ENCODE measurements around the gene AK9. TPM values are rescaled to one million over a fixed set of nuclear protein-coding genes. Genes with fewer than 3 reads are reported as not detected.
"Not testable (repeated sequence)": the region's sequence is repeated elsewhere in the genome, so short reads cannot be mapped to it uniquely, and the experiment has no call there.

Gene AK9
- total RNA-seq, 1 experiment from 2014 or later = 2.3 TPM

DNA sequence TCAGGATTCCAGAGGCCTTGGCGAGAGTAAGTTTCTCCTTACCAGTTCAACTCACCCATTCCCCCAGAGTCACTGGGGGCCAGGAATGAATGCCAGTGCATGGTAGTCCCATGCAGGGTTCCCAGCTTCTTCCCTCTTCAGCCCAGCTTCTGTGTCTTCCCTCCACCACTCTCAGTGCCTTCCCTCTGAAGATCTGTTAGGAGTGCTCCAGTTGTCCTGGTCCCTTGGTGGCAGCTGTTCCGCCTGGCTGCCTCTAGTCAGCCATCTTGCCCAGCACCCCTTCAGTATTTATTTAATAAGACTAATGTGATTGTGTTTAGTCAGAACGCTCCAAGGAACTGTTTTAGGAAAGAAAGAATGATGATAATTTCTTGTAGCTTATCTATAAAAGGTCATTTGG lies 23.2 kb upstream of the AK9 start:
- in situ Hi-C loops (cut with HindIII; ENCODE audit: low pct_unique_long_range_greater_than_20kb, low sequenced_read_pairs) (loop anchor here (25.0 kb wide), 1 partner anchor 348 kb away; no protein-coding TSS in a partner anchor), intact Hi-C loops (cut with micrococcal nuclease; ENCODE audit: unreplicated experiment) (no loop called here)
- DNase-seq (ENCODE audit: low read depth, low spot score) (no peak), ATAC-seq (no peak)
- H3K4me3 ChIP-seq (ENCODE audit: low read depth in 2 of 2, low read length in 2 of 2) = no peak overlapping the region
- POLR2A ChIA-PET = no interaction called here
- CTCF ChIA-PET = interaction anchor here (0.7 kb wide), 1 partner anchor 9 kb away, joined by 3 read pairs; no protein-coding TSS in a partner anchor
- no peaks in the 10 kb centered on the region for H3K36me3 ChIP-seq (ENCODE audit: control insufficient read depth, insufficient read depth, low read length)
- H3K4me1 ChIP-seq (ENCODE audit: control insufficient read depth, insufficient read depth, low read length) = no peaks in the 10 kb centered on the region
- H3K27ac ChIP-seq (ENCODE audit: low read length) = no peak overlapping the region
- BruUV-seq (replicated peaks) = no TSS peak
- H3K27me3 ChIP-seq (ENCODE audit: control insufficient read depth, insufficient read depth, low read length) = no peaks in the 10 kb centered on the region
- TF ChIP-seq TCF7L2 (IDR thresholded peaks at IDR 0.05; ENCODE audit: low read depth, low read length) (no peak), POLR2AphosphoS5 (IDR thresholded peaks at IDR 0.05; ENCODE audit: low read depth, low read length) (no peak), SIN3A (IDR thresholded peaks at IDR 0.05; ENCODE audit: borderline replicate concordance, insufficient read depth, low read depth, low read length) (no peak)
- TF ChIP-seq, protein P1, sequence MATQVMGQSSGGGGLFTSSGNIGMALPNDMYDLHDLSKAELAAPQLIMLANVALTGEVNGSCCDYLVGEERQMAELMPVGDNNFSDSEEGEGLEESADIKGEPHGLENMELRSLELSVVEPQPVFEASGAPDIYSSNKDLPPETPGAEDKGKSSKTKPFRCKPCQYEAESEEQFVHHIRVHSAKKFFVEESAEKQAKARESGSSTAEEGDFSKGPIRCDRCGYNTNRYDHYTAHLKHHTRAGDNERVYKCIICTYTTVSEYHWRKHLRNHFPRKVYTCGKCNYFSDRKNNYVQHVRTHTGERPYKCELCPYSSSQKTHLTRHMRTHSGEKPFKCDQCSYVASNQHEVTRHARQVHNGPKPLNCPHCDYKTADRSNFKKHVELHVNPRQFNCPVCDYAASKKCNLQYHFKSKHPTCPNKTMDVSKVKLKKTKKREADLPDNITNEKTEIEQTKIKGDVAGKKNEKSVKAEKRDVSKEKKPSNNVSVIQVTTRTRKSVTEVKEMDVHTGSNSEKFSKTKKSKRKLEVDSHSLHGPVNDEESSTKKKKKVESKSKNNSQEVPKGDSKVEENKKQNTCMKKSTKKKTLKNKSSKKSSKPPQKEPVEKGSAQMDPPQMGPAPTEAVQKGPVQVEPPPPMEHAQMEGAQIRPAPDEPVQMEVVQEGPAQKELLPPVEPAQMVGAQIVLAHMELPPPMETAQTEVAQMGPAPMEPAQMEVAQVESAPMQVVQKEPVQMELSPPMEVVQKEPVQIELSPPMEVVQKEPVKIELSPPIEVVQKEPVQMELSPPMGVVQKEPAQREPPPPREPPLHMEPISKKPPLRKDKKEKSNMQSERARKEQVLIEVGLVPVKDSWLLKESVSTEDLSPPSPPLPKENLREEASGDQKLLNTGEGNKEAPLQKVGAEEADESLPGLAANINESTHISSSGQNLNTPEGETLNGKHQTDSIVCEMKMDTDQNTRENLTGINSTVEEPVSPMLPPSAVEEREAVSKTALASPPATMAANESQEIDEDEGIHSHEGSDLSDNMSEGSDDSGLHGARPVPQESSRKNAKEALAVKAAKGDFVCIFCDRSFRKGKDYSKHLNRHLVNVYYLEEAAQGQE (IDR thresholded peaks at IDR 0.05; ENCODE audit: insufficient read depth in 1 of 2, low read depth in 2 of 2, low read length in 1 of 2) = no peak
- TF ChIP-seq, protein P2, sequence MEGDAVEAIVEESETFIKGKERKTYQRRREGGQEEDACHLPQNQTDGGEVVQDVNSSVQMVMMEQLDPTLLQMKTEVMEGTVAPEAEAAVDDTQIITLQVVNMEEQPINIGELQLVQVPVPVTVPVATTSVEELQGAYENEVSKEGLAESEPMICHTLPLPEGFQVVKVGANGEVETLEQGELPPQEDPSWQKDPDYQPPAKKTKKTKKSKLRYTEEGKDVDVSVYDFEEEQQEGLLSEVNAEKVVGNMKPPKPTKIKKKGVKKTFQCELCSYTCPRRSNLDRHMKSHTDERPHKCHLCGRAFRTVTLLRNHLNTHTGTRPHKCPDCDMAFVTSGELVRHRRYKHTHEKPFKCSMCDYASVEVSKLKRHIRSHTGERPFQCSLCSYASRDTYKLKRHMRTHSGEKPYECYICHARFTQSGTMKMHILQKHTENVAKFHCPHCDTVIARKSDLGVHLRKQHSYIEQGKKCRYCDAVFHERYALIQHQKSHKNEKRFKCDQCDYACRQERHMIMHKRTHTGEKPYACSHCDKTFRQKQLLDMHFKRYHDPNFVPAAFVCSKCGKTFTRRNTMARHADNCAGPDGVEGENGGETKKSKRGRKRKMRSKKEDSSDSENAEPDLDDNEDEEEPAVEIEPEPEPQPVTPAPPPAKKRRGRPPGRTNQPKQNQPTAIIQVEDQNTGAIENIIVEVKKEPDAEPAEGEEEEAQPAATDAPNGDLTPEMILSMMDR (IDR thresholded peaks at IDR 0.05) = no peak
- no peaks in the 10 kb centered on the region for H3K9me3 ChIP-seq (ENCODE audit: control insufficient read depth, insufficient read depth, low read depth, low read length)

DNA sequence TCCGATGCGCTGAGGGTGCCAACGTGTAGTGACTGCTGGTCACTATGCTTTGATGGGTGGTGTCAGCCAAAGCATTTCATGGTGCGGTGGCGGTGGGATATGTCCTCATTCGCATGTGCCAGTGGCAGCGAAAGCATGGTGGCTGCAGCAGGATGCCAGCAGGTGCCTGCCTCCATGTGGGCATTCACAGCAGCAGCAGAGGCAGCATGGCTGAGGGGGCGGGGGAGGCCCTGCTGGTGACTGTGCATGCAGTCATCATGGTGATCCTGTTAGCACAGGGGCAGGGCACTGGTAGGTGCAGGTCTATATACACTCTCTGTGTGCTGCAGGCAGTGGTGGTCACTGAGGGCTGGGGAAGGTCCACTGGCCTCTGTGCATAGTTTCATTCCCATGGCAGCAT lies 22.1 kb upstream of the AK9 start:
- ATAC-seq (no peak), DNase-seq (ENCODE audit: low read depth, low spot score) (no peak)
- no peaks in the 10 kb centered on the region for H3K9me3 ChIP-seq (ENCODE audit: control insufficient read depth, insufficient read depth, low read depth, low read length)
- no peaks in the 10 kb centered on the region for H3K36me3 ChIP-seq (ENCODE audit: control insufficient read depth, insufficient read depth, low read length)
- POLR2A ChIA-PET = no interaction called here
- intact Hi-C loops (cut with micrococcal nuclease; ENCODE audit: unreplicated experiment) = no loop called here
- BruUV-seq (replicated peaks) = no TSS peak
- H3K4me3 ChIP-seq (ENCODE audit: low read depth in 2 of 2, low read length in 2 of 2) = no peak overlapping the region
- CTCF ChIA-PET = interaction anchor here (0.7 kb wide), 1 partner anchor 326 kb away, joined by 4 read pairs; no protein-coding TSS in a partner anchor
- H3K27ac ChIP-seq (ENCODE audit: low read length) = no peak overlapping the region
- no peaks in the 10 kb centered on the region for H3K27me3 ChIP-seq (ENCODE audit: control insufficient read depth, insufficient read depth, low read length)
- in situ Hi-C loops (cut with HindIII; ENCODE audit: low pct_unique_long_range_greater_than_20kb, low sequenced_read_pairs) = loop anchor here (25.0 kb wide), 1 partner anchor 349 kb away; no protein-coding TSS in a partner anchor
- TF ChIP-seq TCF7L2 (IDR thresholded peaks at IDR 0.05; ENCODE audit: low read depth, low read length) (no peak), POLR2AphosphoS5 (IDR thresholded peaks at IDR 0.05; ENCODE audit: low read depth, low read length) (no peak), SIN3A (IDR thresholded peaks at IDR 0.05; ENCODE audit: borderline replicate concordance, insufficient read depth, low read depth, low read length) (no peak)
- TF ChIP-seq, protein P2 (IDR thresholded peaks at IDR 0.05) = no peak
- TF ChIP-seq, protein P1 (IDR thresholded peaks at IDR 0.05; ENCODE audit: insufficient read depth in 1 of 2, low read depth in 2 of 2, low read length in 1 of 2) = no peak
- H3K4me1 ChIP-seq (ENCODE audit: control insufficient read depth, insufficient read depth, low read length) = no peaks in the 10 kb centered on the region

DNA sequence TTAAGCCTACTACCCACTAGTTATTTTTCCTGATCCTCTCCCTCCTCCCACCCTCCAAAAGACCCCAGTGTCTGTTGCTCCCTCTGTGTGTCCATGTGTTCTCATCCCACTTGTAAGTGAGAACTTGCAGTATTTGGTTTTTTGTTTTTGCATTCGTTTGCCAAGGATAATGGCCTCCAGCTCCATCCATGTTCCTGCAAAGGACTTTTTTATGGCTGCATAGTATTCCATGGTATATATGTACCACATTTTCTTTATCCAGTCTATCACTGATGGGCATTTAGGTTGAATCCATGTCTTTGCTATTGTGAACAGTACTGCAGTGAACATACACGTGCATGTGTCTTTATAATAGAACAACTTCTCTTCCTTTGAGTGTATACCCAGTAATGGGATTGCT lies 17.1 kb upstream of the AK9 start:
- H3K36me3 ChIP-seq (ENCODE audit: control insufficient read depth, insufficient read depth, low read length); ATAC-seq; BruUV-seq (replicated peaks); DNase-seq (ENCODE audit: low read depth, low spot score); POLR2A ChIA-PET; CTCF ChIA-PET; H3K4me1 ChIP-seq (ENCODE audit: control insufficient read depth, insufficient read depth, low read length); H3K4me3 ChIP-seq (ENCODE audit: low read depth in 2 of 2, low read length in 2 of 2); H3K27me3 ChIP-seq (ENCODE audit: control insufficient read depth, insufficient read depth, low read length); H3K27ac ChIP-seq (ENCODE audit: low read length); H3K9me3 ChIP-seq (ENCODE audit: control insufficient read depth, insufficient read depth, low read depth, low read length): not testable (repeated sequence)
- intact Hi-C loops (cut with micrococcal nuclease; ENCODE audit: unreplicated experiment) = loop anchor here (10.0 kb wide), 1 partner anchor 157 kb away; no protein-coding TSS in a partner anchor
- in situ Hi-C loops (cut with HindIII; ENCODE audit: low pct_unique_long_range_greater_than_20kb, low sequenced_read_pairs) = loop anchor here (25.0 kb wide), 1 partner anchor 354 kb away; no protein-coding TSS in a partner anchor
